DOHH2 (cell line): ENCODE measurements around the gene ACSM4.

Source experiments
- H3F3A ChIP-seq: fragments of 200-600 bp; sonication (generic), shearing (Covaris generic); 2 replicates; pipeline ENCODE4 v1.6.0; 2016; ENCODE audit warnings: antibody characterized with exemption, mild to moderate bottlenecking; ENCODE audit not compliant: control insufficient read depth, insufficient read depth
- H3K27ac ChIP-seq: fragments of 200-600 bp; sonication (generic); 2 replicates; pipeline ENCODE4 v1.5.1; 2014; ENCODE audit warnings: low read depth, mild to moderate bottlenecking, low read length, moderate library complexity
- H3K27me3 ChIP-seq: fragments of 200-600 bp; sonication (generic); 2 replicates; pipeline ENCODE4 v1.6.1; 2014; ENCODE audit warnings: mild to moderate bottlenecking, low read length, mixed read lengths; ENCODE audit not compliant: control insufficient read depth
- H3K36me3 ChIP-seq: fragments of 200-600 bp; sonication (generic); 2 replicates; pipeline ENCODE4 v1.6.1; 2014; ENCODE audit warnings: mild to moderate bottlenecking, low read length, moderate library complexity, mixed read lengths; ENCODE audit not compliant: control insufficient read depth
- H3K4me1 ChIP-seq: fragments of 200-600 bp; sonication (generic); 2 replicates; pipeline ENCODE4 v1.6.1; 2014; ENCODE audit warnings: mild to moderate bottlenecking, low read length, mixed read lengths; ENCODE audit not compliant: control insufficient read depth
- H3K4me2 ChIP-seq: fragments of 200-600 bp; sonication (generic); 2 replicates; pipeline ENCODE4 v1.6.0; 2014; ENCODE audit warnings: mild to moderate bottlenecking, low read length, moderate library complexity
- H3K4me3 ChIP-seq: fragments of 200-600 bp; sonication (generic); 2 replicates; pipeline ENCODE4 v1.5.1; 2014; ENCODE audit warnings: mild to moderate bottlenecking, low read length, mixed read lengths
- H3K79me2 ChIP-seq: fragments of 200-600 bp; sonication (generic); 2 replicates; pipeline ENCODE4 v1.6.1; 2014; ENCODE audit warnings: mild to moderate bottlenecking, low read length, mixed read lengths; ENCODE audit not compliant: control insufficient read depth
- H3K9me2 ChIP-seq: fragments of 200-600 bp; sonication (generic); replicated peaks from 2 replicates; pipeline ENCODE4 v1.6.1; 2014; ENCODE audit warnings: mild to moderate bottlenecking, low read length, mixed read lengths; ENCODE audit not compliant: control insufficient read depth
- H3K9me3 ChIP-seq: fragments of 200-600 bp; sonication (generic); 2 replicates; pipeline ENCODE4 v1.6.1; 2014; ENCODE audit warnings: antibody characterized with exemption, low read length, mixed read lengths; ENCODE audit not compliant: control insufficient read depth, insufficient read depth
- H4K20me1 ChIP-seq: fragments of 200-600 bp; sonication (generic); 2 replicates; pipeline ENCODE4 v1.6.0; 2014; ENCODE audit warnings: low read depth, mild to moderate bottlenecking, antibody characterized with exemption, low read length, moderate library complexity; ENCODE audit not compliant: control insufficient read depth, insufficient read depth
- CTCF ChIP-seq: fragments of 200-600 bp; sonication (generic); IDR thresholded peaks from one replicate; pipeline ENCODE4 v1.5.1; 2014; ENCODE audit warnings: antibody characterized with exemption, mild to moderate bottlenecking, low read depth, low read length; ENCODE audit not compliant: poor library complexity, severe bottlenecking
- EZH2phosphoT487 ChIP-seq: fragments of 200-600 bp; sonication (generic); IDR thresholded peaks from 2 replicates; pipeline ENCODE4 v1.6.1; 2017; ENCODE audit warnings: borderline replicate concordance, mild to moderate bottlenecking, antibody characterized with exemption, low read length, moderate library complexity, mixed read lengths

ACSM4 gene

GRCh38 chr12:7376196-7376595 lies 72.3 kb downstream of the ACSM4 start:
- no peak overlapping the region for H3K4me3 ChIP-seq
- no peaks in the 10 kb centered on the region for H3F3A ChIP-seq
- no peaks in the 10 kb centered on the region for H3K9me2 ChIP-seq
- TF ChIP-seq CTCF (no peak), EZH2phosphoT487 (no peak)
- no peaks in the 10 kb centered on the region for H3K9me3 ChIP-seq
- H3K4me1 ChIP-seq = no peaks in the 10 kb centered on the region
- H3K36me3 ChIP-seq = no peaks in the 10 kb centered on the region
- H3K27me3 ChIP-seq = no peaks in the 10 kb centered on the region
- H3K4me2 ChIP-seq = no peak overlapping the region
- no peak overlapping the region for H3K27ac ChIP-seq
- H4K20me1 ChIP-seq = no peaks in the 10 kb centered on the region
- H3K79me2 ChIP-seq = no peaks in the 10 kb centered on the region
